Fibroblast of villous mesenchyme (primary cell): ENCODE results near the gene HEATR5A. TPM values are rescaled to one million over a fixed set of nuclear protein-coding genes. Genes with fewer than 3 reads are reported as not detected.
"Not testable (repeated sequence)": the region's sequence is repeated elsewhere in the genome, so short reads cannot be mapped to it uniquely, and the experiment has no call there.

ENCODE experiments used
- DNase-seq: peaks from one replicate; pipeline ENCODE4 v3.0.0-alpha.2; 2010; ENCODE audit warnings: low read depth
- H3K4me3 ChIP-seq: 2 replicates; pipeline ENCODE4 v1.5.1; 2011; ENCODE audit warnings: low read depth, mild to moderate bottlenecking, low read length
- CTCF ChIP-seq: IDR thresholded peaks from 2 replicates; pipeline ENCODE4 v1.5.1; 2012; ENCODE audit warnings: low read depth, mild to moderate bottlenecking, low read length; ENCODE audit not compliant: insufficient read depth
- total RNA-seq: library from RNA; depleted of rRNA; stranded (reverse); fragments of >200 nt; gene quantifications from 2 replicates; pipeline ENCODE4 v1.2.3, GENCODE V29; 2012

Gene HEATR5A
- total RNA-seq, 1 donor: 87.7 TPM

- no peak overlapping the region for H3K4me3 ChIP-seq
- no peak for TF ChIP-seq CTCF
- peak; percentile 29 for DNase-seq
Observed at GRCh38 chr14:31268216-31268615, 152.1 kb downstream of the HEATR5A start.

- no peak overlapping the region for H3K4me3 ChIP-seq
- no peak for TF ChIP-seq CTCF
- DNase-seq: no peak
Observed at GRCh38 chr14:31266437-31267331, 153.7 kb downstream of the HEATR5A start.

- no peak for TF ChIP-seq CTCF
- no peak for DNase-seq
- no peak overlapping the region for H3K4me3 ChIP-seq
Observed at GRCh38 chr14:31265701-31266398, 154.5 kb downstream of the HEATR5A start.

- peak; percentile 95 for DNase-seq
- TF ChIP-seq CTCF: no peak
- no peak overlapping the region for H3K4me3 ChIP-seq
Observed at GRCh38 chr14:31263485-31264133, 156.7 kb downstream of the HEATR5A start.

- TF ChIP-seq CTCF: no peak
- H3K4me3 ChIP-seq: no peak overlapping the region
- DNase-seq: peak; percentile 72
Observed at GRCh38 chr14:31261859-31262731, 158.3 kb downstream of the HEATR5A start.

GRCh38 chr14:31261523-31261858, 158.9 kb downstream of the HEATR5A start:
- no peak for TF ChIP-seq CTCF
- no peak overlapping the region for H3K4me3 ChIP-seq
- no peak for DNase-seq

GRCh38 chr14:31259040-31259435, 161.3 kb downstream of the HEATR5A start:
- DNase-seq, H3K4me3 ChIP-seq: not testable (repeated sequence)
